Thyroid gland (tissue), 4 donors: ENCODE measurements around the gene HIGD2A. TPM values are rescaled to one million over a fixed set of nuclear protein-coding genes. Genes with fewer than 3 reads are reported as not detected.

Source experiments
- DNase-seq, 2 donors: peaks; one replicate each; pipeline ENCODE4 v3.0.0-alpha.2; 2019
- H3K27ac ChIP-seq, 3 donors: fragments of 200-600 bp; sonication (generic); 1 replicate in 2 of 3; 2 replicates in 1 of 3; pipeline ENCODE4 v1.5.1; 2016 to 2019; ENCODE audit warnings: mild to moderate bottlenecking in 1 of 3, moderate library complexity in 1 of 3
- H3K27me3 ChIP-seq: fragments of 200-600 bp; sonication (generic); one replicate; pipeline ENCODE4 v1.5.1; 2019
- H3K36me3 ChIP-seq, 2 donors: fragments of 200-600 bp; sonication (generic); one replicate each; pipeline ENCODE4 v1.5.1; 2016 to 2019
- H3K4me1 ChIP-seq, 2 donors: fragments of 200-600 bp; sonication (generic); one replicate each; pipeline ENCODE4 v1.5.1; 2017 to 2019
- H3K4me3 ChIP-seq, 3 donors: fragments of 200-600 bp; sonication (generic); replicated peaks in 1 of 3; 1 replicate in 2 of 3; 2 replicates in 1 of 3; pipeline ENCODE4 v1.5.1; 2016; ENCODE audit warnings: mild to moderate bottlenecking in 1 of 3
- H3K9me3 ChIP-seq: fragments of 200-600 bp; sonication (generic); one replicate; pipeline ENCODE4 v1.5.1; 2017
- CTCF ChIP-seq, 6 experiments: fragments of 200-600 bp in 3 of 6; fragments of 450-650 bp in 3 of 6; sonication (generic) in 3 of 6; IDR thresholded peaks; one replicate each; pipeline ENCODE4 v1.5.1; 2016 to 2019; ENCODE audit warnings: antibody characterized with exemption in 6 of 6, mild to moderate bottlenecking in 2 of 6, inconsistent platforms in 1 of 6, moderate library complexity in 1 of 6
- POLR2A ChIP-seq, 2 donors: fragments of 450-650 bp; IDR thresholded peaks; one replicate each; pipeline ENCODE4 v1.6.1; 2017; ENCODE audit warnings: antibody characterized with exemption in 2 of 2, mild to moderate bottlenecking in 2 of 2, moderate library complexity in 1 of 2
- WGBS, 2 donors: methylation state at CpG; one replicate each; pipeline ENCODE4 v1.1.5; 2017; 5-methylcytosine and 5-hydroxymethylcytosine counted together
- intact Hi-C: fragments of 100-400 bp; cut with DNase I; formaldehyde crosslinking; loops from one replicate; pipeline ENCODE4 v1.15.1; 2023
- total RNA-seq, 4 donors: library from RNA; depleted of rRNA; stranded (reverse); fragments of >200 nt; gene quantifications; one replicate each; pipeline ENCODE4 v1.2.3, GENCODE V29; 2016

Gene HIGD2A
- total RNA-seq, 4 donors from 2014 or later, result 112 to 188 (median 138) TPM

GRCh38 chr5:176366232-176366894 is 22.2 kb upstream of the HIGD2A start:
- intact Hi-C loops, result no loop called here

GRCh38 chr5:176368726-176369125 is 19.8 kb upstream of the HIGD2A start:
- no peaks in the 10 kb centered on the region for H3K27me3 ChIP-seq
- no peak for DNase-seq
- WGBS, 2 donors, result 96 to 100% methylated on average over 1 to 5 of the region's 13 CpGs
- no peak for TF ChIP-seq CTCF (IDR thresholded peaks at IDR 0.05)
- TF ChIP-seq POLR2A (IDR thresholded peaks at IDR 0.05), result no peak
- H3K27ac ChIP-seq, result no peak overlapping the region
- peaks cover 3 to 20% of the 10 kb centered on the region in 2 donors for H3K4me1 ChIP-seq
- intact Hi-C loops, result no loop called here
- H3K9me3 ChIP-seq, result no peaks in the 10 kb centered on the region
- H3K36me3 ChIP-seq, result peaks cover 0 to 2% of the 10 kb centered on the region in 2 donors
- no peak overlapping the region for H3K4me3 ChIP-seq

More at GRCh38 chr5:176366232-176366894, 22.2 kb upstream of the HIGD2A start:
- Histone ChIP-seq H3K9me3 (no peaks in the 10 kb centered on the region), H3K27me3 (no peaks in the 10 kb centered on the region), H3K36me3 (peaks cover 0 to 2% of the 10 kb centered on the region in 2 donors), H3K4me1 (peaks cover 3 to 10% of the 10 kb centered on the region in 2 donors), H3K27ac (no peak overlapping the region), H3K4me3 (peak overlapping the region; percentile 47 to 67 (median 59))
- DNase-seq, result no peak
- WGBS, 2 donors, result 61 to 73% methylated on average over 24 to 31 of the region's 38 CpGs
- TF ChIP-seq POLR2A (IDR thresholded peaks at IDR 0.05), result no peak
- no peak for TF ChIP-seq CTCF (IDR thresholded peaks at IDR 0.05)

GRCh38 chr5:176369934-176370711 is 18.4 kb upstream of the HIGD2A start:
- TF ChIP-seq CTCF (IDR thresholded peaks at IDR 0.05) (no peak), POLR2A (IDR thresholded peaks at IDR 0.05) (no peak)
- Histone ChIP-seq H3K36me3 (peaks cover 0 to 2% of the 10 kb centered on the region in 2 donors), H3K9me3 (no peaks in the 10 kb centered on the region), H3K4me1 (peaks cover 0 to 15% of the 10 kb centered on the region in 2 donors), H3K27ac (no peak overlapping the region), H3K27me3 (no peaks in the 10 kb centered on the region), H3K4me3 (no peak overlapping the region)
- no peak for DNase-seq
- WGBS, 2 donors, result 89 to 95% methylated on average over 8 of the region's 8 CpGs
- intact Hi-C loops, result no loop called here

GRCh38 chr5:176371621-176372539 is 16.7 kb upstream of the HIGD2A start:
- no peak for TF ChIP-seq POLR2A (IDR thresholded peaks at IDR 0.05)
- no peak for TF ChIP-seq CTCF (IDR thresholded peaks at IDR 0.05)
- no peak for DNase-seq
- Histone ChIP-seq H3K4me3 (no peak overlapping the region), H3K36me3 (peaks cover 0 to 2% of the 10 kb centered on the region in 2 donors), H3K4me1 (peaks cover 0 to 10% of the 10 kb centered on the region in 2 donors), H3K27me3 (no peaks in the 10 kb centered on the region), H3K9me3 (no peaks in the 10 kb centered on the region), H3K27ac (no peak overlapping the region)
- WGBS, 2 donors, result 94 to 98% methylated on average over 12 of the region's 13 CpGs
- intact Hi-C loops, result no loop called here
